Measurements from ENCODE around the gene PTPN5.

PTPN5 gene

GRCh38 chr11:18773104-18773503 lies 18.5 kb downstream of the PTPN5 start:
- DNase-seq (ENCODE audit: low read depth in 2 of 2), result no peak

DNA sequence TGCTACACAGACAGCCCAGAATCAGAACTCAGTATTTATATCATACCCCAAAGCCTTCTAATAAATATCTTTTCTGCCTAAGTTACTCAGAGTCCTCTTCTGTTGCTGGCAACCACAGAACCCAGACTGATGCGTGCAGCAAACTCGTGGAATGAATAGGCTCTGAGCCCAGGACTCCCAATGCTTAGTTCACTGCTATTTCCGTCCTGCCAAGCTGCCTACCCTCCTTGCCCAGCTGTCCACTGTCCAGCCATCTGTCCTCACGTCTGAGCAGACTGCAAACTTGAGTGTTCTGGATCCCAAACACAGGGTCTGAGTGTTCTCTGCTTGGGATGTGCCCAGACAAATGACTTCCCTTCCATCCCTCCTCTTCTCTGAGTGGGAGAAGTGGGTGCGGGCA lies 19.4 kb downstream of the PTPN5 start:
- DNase-seq (ENCODE audit: low read depth in 2 of 2), result no peak

- DNase-seq (ENCODE audit: low read depth in 2 of 2), result no peak
Measured at GRCh38 chr11:18771266-18772035, 20.1 kb downstream of the PTPN5 start.

DNA sequence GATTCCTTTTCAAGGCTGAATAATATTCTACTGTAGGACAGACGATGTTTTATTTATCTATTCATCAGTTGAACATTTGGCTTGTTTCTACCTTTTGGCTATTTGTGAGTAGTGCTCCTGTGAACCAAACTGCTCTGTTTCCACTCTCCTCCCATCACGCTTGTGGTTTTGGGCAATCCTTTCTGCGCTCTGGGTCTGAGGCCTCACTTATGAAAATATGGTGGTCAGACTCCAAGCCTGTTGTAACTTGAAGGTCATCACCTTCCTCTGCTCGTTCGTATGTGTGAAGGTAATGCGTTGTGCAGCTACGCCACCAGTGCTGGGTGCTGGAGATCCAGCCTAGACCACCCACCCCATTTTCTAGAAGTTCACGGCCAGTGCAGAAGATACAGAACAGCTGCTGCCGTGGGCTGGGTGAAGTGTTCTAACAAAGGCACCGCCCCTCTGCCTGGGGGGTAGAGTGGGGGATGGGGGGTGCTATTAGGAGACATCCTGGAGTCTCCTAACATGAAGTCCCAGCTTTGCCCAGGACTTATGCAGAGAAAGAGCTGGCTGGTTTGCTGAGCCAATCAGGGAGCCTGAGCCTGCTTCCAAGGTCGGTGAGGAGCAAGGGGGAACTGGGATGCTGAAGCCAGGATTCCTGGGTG lies 21.0 kb downstream of the PTPN5 start:
- no peak for DNase-seq (ENCODE audit: low read depth in 2 of 2)

GRCh38 chr11:18769802-18770456 lies 21.7 kb downstream of the PTPN5 start:
- no peak for DNase-seq (ENCODE audit: low read depth in 2 of 2)

- no peak for DNase-seq (ENCODE audit: low read depth in 2 of 2)
Measured at GRCh38 chr11:18768978-18769377, 22.6 kb downstream of the PTPN5 start.

GRCh38 chr11:18768472-18768901 lies 23.1 kb downstream of the PTPN5 start:
- DNase-seq (ENCODE audit: low read depth in 2 of 2), result no peak

DNA sequence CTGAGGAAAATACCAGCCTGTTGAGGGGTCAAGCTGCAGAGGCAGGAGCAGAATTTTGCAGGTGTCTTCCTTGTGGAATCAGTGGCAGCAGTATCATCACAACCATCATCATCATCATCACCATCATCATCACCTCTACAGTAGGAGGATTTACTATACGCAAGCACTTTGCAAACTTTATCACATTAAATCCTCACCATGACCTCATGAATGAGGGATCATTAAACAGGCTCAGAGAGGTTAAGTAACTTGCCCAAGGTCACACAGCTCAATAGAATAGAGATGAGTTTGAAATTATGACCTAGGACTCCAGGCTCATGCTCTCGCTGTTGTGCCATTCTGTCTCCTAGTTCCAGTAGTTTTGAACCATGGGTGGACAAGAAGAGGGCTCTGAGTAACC lies 25.6 kb downstream of the PTPN5 start:
- DNase-seq (ENCODE audit: low read depth in 2 of 2), result no peak

DNA sequence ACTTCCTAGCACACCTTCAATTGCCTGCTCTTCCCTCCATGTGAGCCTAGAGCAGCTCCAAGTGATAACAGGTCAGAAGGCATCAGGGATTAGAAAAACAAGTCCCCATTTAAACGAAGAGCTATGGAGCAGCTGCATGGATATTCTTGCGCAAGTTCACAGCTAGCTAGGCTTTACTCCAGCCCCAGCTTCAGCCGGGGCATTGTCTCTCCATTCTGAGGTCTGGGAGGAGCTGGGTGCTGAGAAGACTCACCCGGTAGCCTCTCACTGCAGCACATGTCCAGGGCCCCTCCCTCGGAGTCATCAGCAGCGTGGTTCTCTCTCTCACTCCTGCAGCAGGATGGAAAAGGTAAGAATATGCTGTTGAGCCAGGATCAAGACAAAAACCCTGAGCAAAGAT lies 26.0 kb downstream of the PTPN5 start:
- DNase-seq (ENCODE audit: low read depth in 2 of 2), result no peak

DNA sequence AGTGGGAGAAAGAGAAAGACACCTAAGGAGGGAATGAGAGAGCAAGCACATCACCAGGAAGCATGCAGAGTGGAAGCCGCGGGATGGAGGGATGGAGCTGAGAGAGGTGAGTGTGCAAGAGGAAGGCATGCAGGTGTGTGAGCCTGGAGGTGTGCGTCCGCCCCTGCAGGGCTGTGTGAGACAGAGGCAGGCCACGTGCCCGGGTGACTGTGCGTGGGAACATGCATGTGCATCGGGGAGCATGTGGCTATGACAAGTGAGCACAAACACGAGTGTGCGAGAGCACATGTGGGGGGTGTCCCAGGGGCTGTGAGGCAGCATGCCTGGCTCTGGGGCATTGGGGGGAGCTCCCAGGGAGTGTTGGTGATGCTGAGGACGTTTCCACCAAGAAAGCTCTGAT lies 29.9 kb downstream of the PTPN5 start:
- no peak for DNase-seq (ENCODE audit: low read depth in 2 of 2)

DNA sequence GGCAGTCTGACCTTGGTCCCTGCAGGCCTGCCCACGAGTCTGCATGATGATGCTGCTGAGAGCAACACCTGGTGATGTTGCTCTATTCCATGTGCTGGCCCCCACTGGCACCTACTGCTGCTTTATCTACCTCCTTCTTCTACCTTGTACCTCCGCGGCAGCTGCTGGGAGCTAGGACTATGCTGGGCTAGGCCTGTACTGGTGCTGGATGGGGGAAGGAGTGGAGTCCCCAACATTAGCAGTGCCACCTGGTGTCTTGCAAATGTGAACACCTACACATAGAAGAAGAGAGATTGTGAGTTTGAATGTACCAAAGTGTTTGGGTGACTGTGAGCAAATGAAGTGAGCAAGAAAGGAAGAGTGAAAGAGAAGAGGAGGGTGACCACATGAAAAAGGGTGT lies 30.5 kb downstream of the PTPN5 start:
- no peak for DNase-seq (ENCODE audit: low read depth in 2 of 2)

GRCh38 chr11:18757811-18758210 lies 33.8 kb downstream of the PTPN5 start:
- DNase-seq (ENCODE audit: low read depth in 2 of 2), result no peak

DNA sequence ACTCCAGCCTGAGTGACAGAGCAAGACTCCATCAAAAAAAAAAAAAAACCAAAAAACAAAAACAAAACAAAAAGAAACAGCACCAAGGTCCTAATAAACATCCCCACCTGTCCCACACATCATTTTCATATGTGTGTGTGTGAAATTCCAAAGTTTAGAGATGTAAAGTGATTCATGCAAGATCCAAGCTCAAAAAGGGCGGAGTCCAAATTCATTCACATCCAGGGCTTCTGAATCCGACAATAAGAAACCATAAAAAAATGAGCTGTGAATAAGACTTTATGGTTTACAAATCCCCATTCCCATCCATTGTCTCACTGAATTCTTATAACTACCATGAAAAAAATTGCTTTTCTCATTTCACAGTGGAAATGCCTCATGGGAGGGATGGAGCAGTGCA lies 34.7 kb downstream of the PTPN5 start:
- no peak for DNase-seq (ENCODE audit: low read depth in 2 of 2)

- DNase-seq (ENCODE audit: low read depth in 2 of 2), result no peak
Measured at GRCh38 chr11:18754308-18754707, 37.3 kb downstream of the PTPN5 start.

DNA sequence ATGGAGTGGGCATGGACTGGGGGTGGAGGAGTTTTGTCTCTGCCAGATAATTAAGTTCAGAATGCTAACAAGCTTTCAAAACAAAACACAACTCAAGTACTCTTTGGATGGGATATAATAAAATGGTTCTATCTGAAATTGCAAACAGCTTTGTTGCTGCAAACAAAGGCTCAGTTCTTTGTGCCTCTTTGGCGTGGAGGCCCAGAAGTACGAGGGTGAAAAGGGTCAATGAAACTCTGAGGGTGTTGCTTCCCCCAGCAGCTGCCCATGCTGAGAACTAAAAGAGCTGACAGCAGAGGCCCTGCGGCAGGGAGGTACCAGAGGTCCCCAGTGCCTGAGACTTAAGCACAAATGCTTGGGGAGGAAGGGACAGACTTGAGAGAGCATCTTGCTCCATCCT lies 39.1 kb downstream of the PTPN5 start:
- DNase-seq (ENCODE audit: low read depth in 2 of 2), result no peak

DNA sequence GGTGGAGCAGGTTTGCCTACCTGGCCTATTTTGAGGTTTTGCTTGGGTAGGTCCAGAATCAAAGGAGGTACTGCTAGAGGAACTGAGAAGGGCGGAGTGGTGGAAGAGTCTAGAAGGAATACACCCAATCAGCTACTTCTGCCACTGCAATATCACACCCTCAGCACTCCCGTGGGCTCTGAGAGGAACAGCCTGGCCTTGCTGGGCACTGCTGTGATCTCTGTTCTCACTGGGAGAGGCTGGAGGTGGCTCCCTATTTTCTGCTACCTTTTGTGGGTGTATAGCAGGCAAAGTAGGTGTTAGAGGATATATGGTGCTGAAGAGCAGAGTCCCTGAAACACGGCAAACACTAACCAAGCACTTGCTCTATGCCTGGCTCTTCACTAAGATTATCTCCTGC lies 40.7 kb downstream of the PTPN5 start:
- DNase-seq (ENCODE audit: low read depth in 2 of 2), result no peak

- no peak for DNase-seq (ENCODE audit: low read depth in 2 of 2)
Measured at GRCh38 chr11:18749681-18750319, 41.8 kb downstream of the PTPN5 start.

GRCh38 chr11:18748766-18749365 lies 42.7 kb downstream of the PTPN5 start:
- no peak for DNase-seq (ENCODE audit: low read depth in 2 of 2)

- no peak for DNase-seq (ENCODE audit: low read depth in 2 of 2)
Measured at GRCh38 chr11:18745251-18745650, 46.3 kb downstream of the PTPN5 start.

GRCh38 chr11:18743900-18744514 lies 47.6 kb downstream of the PTPN5 start:
- no peak for DNase-seq (ENCODE audit: low read depth in 2 of 2)

- no peak for DNase-seq (ENCODE audit: low read depth in 2 of 2)
Measured at GRCh38 chr11:18743365-18743764, 48.2 kb downstream of the PTPN5 start.

DNA sequence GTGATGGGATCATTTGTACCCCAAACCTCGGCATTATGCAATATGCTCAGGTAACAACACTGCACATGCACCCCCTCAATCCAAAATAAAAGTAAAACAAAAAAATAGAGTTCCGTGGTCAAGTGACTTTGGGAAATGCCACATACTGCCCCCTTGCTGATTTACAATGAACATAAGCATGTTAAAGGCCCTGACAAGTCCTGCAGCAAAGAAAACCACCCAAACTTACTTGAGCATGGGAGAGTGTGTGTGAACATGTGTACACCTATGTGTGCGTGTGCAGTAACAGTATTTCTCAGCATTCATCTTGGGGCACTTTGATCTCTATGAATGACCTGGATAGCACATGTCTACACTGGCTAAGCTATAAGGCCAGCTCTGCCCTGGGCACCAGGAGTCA lies 49.8 kb downstream of the PTPN5 start:
- DNase-seq (ENCODE audit: low read depth in 2 of 2), result no peak
